ENCODE measurements around the gene GNLY.
A peak's percentile ranks its signal among the peaks of the same experiment; 100 is the strongest.

DNA sequence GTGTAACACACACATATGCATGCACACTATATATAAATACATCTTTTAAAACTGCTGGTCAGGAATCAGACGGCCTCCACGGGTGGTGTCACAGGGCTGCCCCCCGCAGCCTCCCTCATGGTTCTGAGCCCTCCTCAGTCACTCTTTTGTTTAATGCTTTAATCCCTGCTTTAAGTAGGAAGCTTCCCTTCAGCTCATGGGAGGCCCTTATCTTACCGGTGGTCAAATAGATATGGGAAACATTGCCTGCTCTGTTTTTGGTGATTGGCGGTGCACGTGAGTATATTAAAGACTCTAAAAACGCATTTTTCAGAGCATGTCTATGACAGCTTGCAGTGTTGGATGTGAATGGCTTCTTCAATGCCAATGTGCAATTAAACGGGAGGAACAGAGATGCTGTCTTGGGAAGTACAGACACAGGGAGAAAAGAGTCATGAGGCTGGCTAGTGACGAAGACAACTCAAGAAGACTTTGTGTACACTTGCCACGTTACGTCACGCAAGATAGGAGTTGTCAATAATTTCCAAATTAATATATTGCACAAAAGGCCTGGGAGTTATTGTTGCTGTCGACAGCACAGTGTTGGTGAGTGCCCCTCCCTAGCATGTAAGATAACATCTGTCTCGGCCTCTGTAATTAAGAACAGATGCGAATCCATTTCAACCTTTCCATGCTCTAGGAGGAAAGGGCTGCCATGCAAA is 23.3 kb downstream of the GNLY start:
- TF ChIP-seq SIN3A (IDR thresholded peaks at IDR 0.05; ENCODE audit: borderline replicate concordance, insufficient read depth, low read length) (0 out of 2 replicates have a peak, but pooled peaks have one; percentile 16), TAF1 (IDR thresholded peaks at IDR 0.05; ENCODE audit: borderline replicate concordance, insufficient read depth, low read length) (no peak)
- TF ChIP-seq, protein P1, sequence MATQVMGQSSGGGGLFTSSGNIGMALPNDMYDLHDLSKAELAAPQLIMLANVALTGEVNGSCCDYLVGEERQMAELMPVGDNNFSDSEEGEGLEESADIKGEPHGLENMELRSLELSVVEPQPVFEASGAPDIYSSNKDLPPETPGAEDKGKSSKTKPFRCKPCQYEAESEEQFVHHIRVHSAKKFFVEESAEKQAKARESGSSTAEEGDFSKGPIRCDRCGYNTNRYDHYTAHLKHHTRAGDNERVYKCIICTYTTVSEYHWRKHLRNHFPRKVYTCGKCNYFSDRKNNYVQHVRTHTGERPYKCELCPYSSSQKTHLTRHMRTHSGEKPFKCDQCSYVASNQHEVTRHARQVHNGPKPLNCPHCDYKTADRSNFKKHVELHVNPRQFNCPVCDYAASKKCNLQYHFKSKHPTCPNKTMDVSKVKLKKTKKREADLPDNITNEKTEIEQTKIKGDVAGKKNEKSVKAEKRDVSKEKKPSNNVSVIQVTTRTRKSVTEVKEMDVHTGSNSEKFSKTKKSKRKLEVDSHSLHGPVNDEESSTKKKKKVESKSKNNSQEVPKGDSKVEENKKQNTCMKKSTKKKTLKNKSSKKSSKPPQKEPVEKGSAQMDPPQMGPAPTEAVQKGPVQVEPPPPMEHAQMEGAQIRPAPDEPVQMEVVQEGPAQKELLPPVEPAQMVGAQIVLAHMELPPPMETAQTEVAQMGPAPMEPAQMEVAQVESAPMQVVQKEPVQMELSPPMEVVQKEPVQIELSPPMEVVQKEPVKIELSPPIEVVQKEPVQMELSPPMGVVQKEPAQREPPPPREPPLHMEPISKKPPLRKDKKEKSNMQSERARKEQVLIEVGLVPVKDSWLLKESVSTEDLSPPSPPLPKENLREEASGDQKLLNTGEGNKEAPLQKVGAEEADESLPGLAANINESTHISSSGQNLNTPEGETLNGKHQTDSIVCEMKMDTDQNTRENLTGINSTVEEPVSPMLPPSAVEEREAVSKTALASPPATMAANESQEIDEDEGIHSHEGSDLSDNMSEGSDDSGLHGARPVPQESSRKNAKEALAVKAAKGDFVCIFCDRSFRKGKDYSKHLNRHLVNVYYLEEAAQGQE (IDR thresholded peaks at IDR 0.05; ENCODE audit: insufficient read depth in 1 of 2, low read depth in 2 of 2, low read length in 2 of 2) = 0 out of 4 replicates have a peak, but pooled peaks of 1 of the 2 experiments have one; percentile 26
